ENCODE measurements around the gene MEAF6. TPM values are rescaled to one million over a fixed set of nuclear protein-coding genes. Genes with fewer than 3 reads are reported as not detected.

Gene MEAF6
- total RNA-seq, 1 experiment from 2014 or later: 72.0 TPM

DNA sequence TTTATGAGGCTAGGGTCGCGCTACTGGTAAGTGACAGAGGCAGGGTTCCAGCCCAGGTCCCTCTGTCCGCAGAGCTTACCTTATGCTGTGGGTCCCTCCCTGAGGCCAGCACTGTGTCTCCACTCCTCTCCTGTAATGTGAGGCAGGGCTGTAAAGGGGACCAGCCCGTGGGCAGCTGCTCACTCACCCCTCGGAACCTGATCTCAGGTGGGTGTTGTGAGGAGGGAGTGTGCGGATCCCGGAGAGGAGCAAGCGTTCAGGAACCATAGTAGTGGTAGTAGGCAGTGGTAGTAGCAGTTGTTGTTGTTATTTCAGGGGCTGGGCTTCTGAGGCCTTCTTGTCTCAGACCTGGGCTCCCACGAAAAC is 38.5 kb downstream of the MEAF6 start:
- Mint-ChIP-seq H3K9me3 (ENCODE audit: unreplicated experiment) (no peaks in the 10 kb centered on the region), H3K36me3 (ENCODE audit: insufficient read depth, unreplicated experiment) (peaks cover 61% of the 10 kb centered on the region), H3K27me3 (ENCODE audit: insufficient read depth, unreplicated experiment) (no peaks in the 10 kb centered on the region), H3K4me3 (ENCODE audit: unreplicated experiment) (peak overlapping the region; percentile 89), H3K4me1 (ENCODE audit: insufficient read depth, unreplicated experiment) (peaks cover 51% of the 10 kb centered on the region), H3K27ac (ENCODE audit: low read depth, unreplicated experiment) (peak overlapping the region; percentile 94)
- CTCF ChIA-PET: interaction anchor here (0.6 to 10.4 kb wide), 10 partner anchors 11 to 216 kb away, joined by 3 to 144 read pairs (median 6); partner anchors contain the start of gene MEAF6
- BruUV-seq (replicated peaks): TSS peak; percentile 31
- no peak for DNase-seq (ENCODE audit: unreplicated experiment)
- POLR2A ChIA-PET: interaction anchor here (0.7 to 10.2 kb wide), 17 partner anchors 10 to 1089 kb away, joined by 3 to 159 read pairs (median 7); partner anchors contain the start of genes CDCA8, MEAF6, MTF1 and SNIP1
- TF ChIP-seq CTCF (IDR thresholded peaks at IDR 0.05; ENCODE audit: unreplicated experiment): no peak
- intact Hi-C loops (cut with micrococcal nuclease): loop anchor here (5.0 to 10.0 kb wide), 4 partner anchors 59 to 329 kb away; partner anchors contain the start of genes C1orf122, CDCA8, GNL2 and YRDC

DNA sequence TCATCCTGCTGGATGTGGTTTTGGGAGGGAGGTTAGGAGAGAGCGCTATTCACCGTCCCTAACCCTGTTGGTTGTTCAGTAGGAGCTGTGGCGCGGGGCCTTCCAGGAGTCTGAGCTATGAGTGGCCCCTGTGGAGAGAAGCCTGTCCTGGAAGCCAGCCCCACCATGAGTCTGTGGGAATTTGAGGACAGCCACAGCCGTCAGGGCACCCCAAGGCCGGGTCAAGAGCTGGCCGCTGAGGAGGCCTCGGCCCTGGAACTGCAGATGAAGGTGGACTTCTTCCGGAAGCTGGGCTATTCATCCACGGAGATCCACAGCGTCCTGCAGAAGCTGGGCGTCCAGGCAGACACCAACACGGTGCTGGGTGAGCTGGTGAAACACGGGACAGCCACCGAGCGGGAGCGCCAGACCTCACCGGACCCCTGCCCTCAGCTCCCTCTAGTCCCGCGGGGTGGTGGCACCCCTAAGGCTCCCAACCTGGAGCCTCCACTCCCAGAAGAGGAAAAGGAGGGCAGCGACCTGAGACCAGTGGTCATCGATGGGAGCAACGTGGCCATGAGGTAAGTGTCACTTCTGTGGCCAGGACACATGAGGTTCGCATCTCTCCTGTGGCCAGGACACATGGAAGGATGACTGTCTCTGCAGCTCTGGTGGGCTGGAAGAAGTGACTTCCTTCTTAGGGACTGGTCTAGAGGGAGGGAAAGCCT is 39.0 kb downstream of the MEAF6 start:
- intact Hi-C loops (cut with micrococcal nuclease): loop anchor here (2.0 to 10.0 kb wide), 5 partner anchors 21 to 329 kb away; partner anchors contain the start of genes C1orf122, CDCA8, GNL2 and YRDC
- peaks cover 51% of the 10 kb centered on the region for H3K4me1 Mint-ChIP-seq (ENCODE audit: insufficient read depth, unreplicated experiment)
- H3K9me3 Mint-ChIP-seq (ENCODE audit: unreplicated experiment): no peaks in the 10 kb centered on the region
- no peak for TF ChIP-seq CTCF (IDR thresholded peaks at IDR 0.05; ENCODE audit: unreplicated experiment)
- H3K4me3 Mint-ChIP-seq (ENCODE audit: unreplicated experiment): peak overlapping the region; percentile 89
- DNase-seq (ENCODE audit: unreplicated experiment): peak; percentile 34
- peak overlapping the region; percentile 94 for H3K27ac Mint-ChIP-seq (ENCODE audit: low read depth, unreplicated experiment)
- no peaks in the 10 kb centered on the region for H3K27me3 Mint-ChIP-seq (ENCODE audit: insufficient read depth, unreplicated experiment)
- ChIA-PET POLR2A (interaction anchor here (0.6 to 10.2 kb wide), 22 partner anchors 11 to 1318 kb away, joined by 3 to 159 read pairs (median 6); partner anchors contain the start of genes CDCA8, GNL2, MEAF6 and MTF1), CTCF (interaction anchor here (0.6 to 10.4 kb wide), 13 partner anchors 11 to 740 kb away, joined by 3 to 144 read pairs (median 4); partner anchors contain the start of gene MEAF6)
- peaks cover 55% of the 10 kb centered on the region for H3K36me3 Mint-ChIP-seq (ENCODE audit: insufficient read depth, unreplicated experiment)
- no TSS peak for BruUV-seq (replicated peaks)

DNA sequence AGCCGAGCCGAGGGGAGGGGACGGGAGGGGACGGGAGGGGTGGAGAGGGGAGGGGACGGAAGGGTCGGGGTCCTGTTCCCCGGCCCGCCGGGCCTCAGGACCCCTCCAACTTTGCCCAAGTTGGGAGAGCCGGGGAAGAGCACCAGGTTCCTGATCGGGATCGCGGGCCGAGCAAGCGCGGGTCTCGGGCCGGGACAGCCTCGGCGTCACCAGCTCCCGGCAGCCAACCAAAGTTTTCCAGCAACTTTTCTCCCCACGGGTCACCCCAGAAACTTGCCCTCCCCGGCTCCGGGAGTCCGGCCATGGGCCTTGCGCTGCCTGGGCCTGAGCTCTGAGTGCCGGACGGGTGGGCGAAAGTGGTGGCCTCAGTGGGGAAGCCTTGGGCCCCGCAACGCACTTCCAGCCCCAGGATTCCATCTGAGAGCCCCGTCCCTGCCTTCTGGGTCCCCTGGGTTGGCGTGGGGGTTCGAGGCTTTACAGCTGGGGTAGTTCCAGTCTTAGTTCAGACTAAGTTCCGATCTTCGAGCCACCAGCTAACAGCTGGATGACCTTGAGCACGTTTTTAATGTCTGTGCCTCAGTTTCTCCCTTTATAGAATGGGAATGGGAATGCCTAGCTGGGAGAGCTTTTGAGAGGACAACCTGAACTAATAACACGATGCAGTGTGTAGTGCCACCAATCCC is 39.7 kb downstream of the MEAF6 start:
- peak overlapping the region; percentile 94 for H3K27ac Mint-ChIP-seq (ENCODE audit: low read depth, unreplicated experiment)
- peaks cover 51% of the 10 kb centered on the region for H3K4me1 Mint-ChIP-seq (ENCODE audit: insufficient read depth, unreplicated experiment)
- intact Hi-C loops (cut with micrococcal nuclease): loop anchor here (2.0 to 10.0 kb wide), 5 partner anchors 20 to 330 kb away; partner anchors contain the start of genes C1orf122, CDCA8, GNL2 and YRDC
- ChIA-PET POLR2A (interaction anchor here (0.6 to 10.2 kb wide), 22 partner anchors 11 to 1317 kb away, joined by 3 to 159 read pairs (median 6); partner anchors contain the start of genes CDCA8, GNL2, MEAF6 and SNIP1), CTCF (interaction anchor here (0.7 to 10.4 kb wide), 9 partner anchors 10 to 208 kb away, joined by 3 to 144 read pairs (median 7); partner anchors contain the start of gene MEAF6)
- TSS peak; percentile 47 for BruUV-seq (replicated peaks)
- H3K36me3 Mint-ChIP-seq (ENCODE audit: insufficient read depth, unreplicated experiment): peaks cover 48% of the 10 kb centered on the region
- DNase-seq (ENCODE audit: unreplicated experiment): no peak
- peak overlapping the region; percentile 89 for H3K4me3 Mint-ChIP-seq (ENCODE audit: unreplicated experiment)
- no peak for TF ChIP-seq CTCF (IDR thresholded peaks at IDR 0.05; ENCODE audit: unreplicated experiment)
- H3K9me3 Mint-ChIP-seq (ENCODE audit: unreplicated experiment): no peaks in the 10 kb centered on the region
- no peaks in the 10 kb centered on the region for H3K27me3 Mint-ChIP-seq (ENCODE audit: insufficient read depth, unreplicated experiment)
